Activated naive CD8-positive, alpha-beta T cell treated with anti-CD3 and anti-CD28 coated beads, Interleukin-2, amount 50 U/mL, for 24 hours (primary cell): ENCODE measurements around the gene CFAP99.
A peak's percentile ranks its signal among the peaks of the same experiment; 100 is the strongest.

Source experiments
- ATAC-seq: fragments of 150-1000 bp; cut with Tn5 transposase; one replicate; pipeline ENCODE4 v1.10.0; 2021
- DNase-seq: peaks from one replicate; pipeline ENCODE4 v3.0.0; 2021
- H3K27ac Mint-ChIP-seq: one replicate; pipeline ENCODE4 v1.8.0; 2021; ENCODE audit warnings: mild to moderate bottlenecking, mixed read lengths
- H3K27me3 Mint-ChIP-seq: one replicate; pipeline ENCODE4 v1.8.0; 2021; ENCODE audit warnings: mixed read lengths
- H3K36me3 Mint-ChIP-seq: one replicate; pipeline ENCODE4 v1.8.0; 2021; ENCODE audit warnings: low read depth, mixed read lengths
- H3K4me1 Mint-ChIP-seq: one replicate; pipeline ENCODE4 v1.8.0; 2021; ENCODE audit warnings: mixed read lengths
- H3K4me3 Mint-ChIP-seq: one replicate; pipeline ENCODE4 v1.8.0; 2021; ENCODE audit warnings: mild to moderate bottlenecking, moderate library complexity, mixed read lengths
- H3K9me3 Mint-ChIP-seq: one replicate; pipeline ENCODE4 v1.8.0; 2021; ENCODE audit warnings: mixed read lengths

Gene CFAP99

DNA sequence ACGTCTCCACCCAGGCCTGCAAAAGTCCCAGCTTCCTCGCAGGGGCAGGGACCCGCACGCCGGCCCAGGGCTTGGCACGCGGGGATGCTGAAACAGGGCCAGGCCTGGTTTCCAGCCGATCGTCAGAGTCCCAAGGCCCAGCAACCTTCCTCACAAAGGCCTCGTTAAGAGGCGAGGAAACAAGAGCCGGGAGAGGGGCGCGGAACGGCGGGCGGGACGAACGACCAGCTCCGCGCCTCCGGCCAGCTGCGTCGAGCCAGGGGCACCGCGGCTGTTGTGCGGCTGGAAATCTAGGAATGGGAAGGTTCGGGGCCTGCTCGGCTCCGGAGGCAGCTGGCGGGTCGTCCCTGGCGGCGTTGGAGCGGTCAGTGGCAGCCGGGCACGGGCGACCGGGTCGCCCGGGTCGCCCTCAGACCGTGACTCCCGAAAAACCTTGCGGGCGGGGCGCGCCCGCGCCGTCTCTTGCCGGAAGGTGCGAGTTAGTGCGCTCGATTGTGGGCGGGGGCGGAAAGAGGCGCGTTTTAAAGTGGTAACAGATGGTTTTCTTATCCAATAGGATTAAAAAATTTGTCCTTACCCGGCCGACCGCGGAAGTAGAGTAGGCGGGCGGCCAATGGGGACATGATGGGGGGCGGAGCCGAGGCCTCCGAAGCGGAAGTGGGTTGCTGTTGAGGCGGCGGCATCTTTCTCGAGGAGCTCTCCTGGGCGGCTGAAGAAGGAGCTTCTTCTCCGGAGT, 49.9 kb downstream of the CFAP99 start, which contains the start of gene RNF4:
Gene RNF4 (plus strand): TSS at position 651 of the 736 bp plus-strand sequence. CDS start 21,388 bp downstream, outside the sequence.
- Mint-ChIP-seq H3K27ac (peak within 1 kb of the TSS; percentile 94), H3K4me1 (peaks cover 56% of the 10 kb centered on the region), H3K36me3 (peaks cover 40% of the 10 kb centered on the region), H3K27me3 (no peaks in the 10 kb centered on the region), H3K4me3 (peak within 1 kb of the TSS; percentile 96), H3K9me3 (no peaks in the 10 kb centered on the region)
- ATAC-seq (peak; percentile 84), DNase-seq (peak; percentile 94)

GRCh38 chr4:2469192-2469984, 50.6 kb downstream of the CFAP99 start:
- Mint-ChIP-seq H3K9me3 (no peaks in the 10 kb centered on the region), H3K4me3 (peak overlapping the region; percentile 96), H3K27me3 (no peaks in the 10 kb centered on the region), H3K27ac (peak overlapping the region; percentile 94), H3K36me3 (peaks cover 45% of the 10 kb centered on the region), H3K4me1 (peaks cover 63% of the 10 kb centered on the region)
- DNase-seq (peak; percentile 81), ATAC-seq (peak; percentile 70)

- peaks cover 74% of the 10 kb centered on the region for H3K4me1 Mint-ChIP-seq
- DNase-seq (no peak), ATAC-seq (no peak)
- no peaks in the 10 kb centered on the region for H3K27me3 Mint-ChIP-seq
- peak overlapping the region; percentile 94 for H3K27ac Mint-ChIP-seq
- H3K36me3 Mint-ChIP-seq, result peaks cover 58% of the 10 kb centered on the region
- peak overlapping the region; percentile 96 for H3K4me3 Mint-ChIP-seq
- H3K9me3 Mint-ChIP-seq, result no peaks in the 10 kb centered on the region
These were observed 52.0 kb downstream of the CFAP99 start for GRCh38 chr4:2470791-2471190.

- H3K27me3 Mint-ChIP-seq, result no peaks in the 10 kb centered on the region
- peak overlapping the region; percentile 94 for H3K27ac Mint-ChIP-seq
- ATAC-seq (no peak), DNase-seq (no peak)
- H3K4me1 Mint-ChIP-seq, result peaks cover 80% of the 10 kb centered on the region
- no peaks in the 10 kb centered on the region for H3K9me3 Mint-ChIP-seq
- peaks cover 70% of the 10 kb centered on the region for H3K36me3 Mint-ChIP-seq
- no peak overlapping the region for H3K4me3 Mint-ChIP-seq
These were observed 53.4 kb downstream of the CFAP99 start for GRCh38 chr4:2472187-2472586.

DNA sequence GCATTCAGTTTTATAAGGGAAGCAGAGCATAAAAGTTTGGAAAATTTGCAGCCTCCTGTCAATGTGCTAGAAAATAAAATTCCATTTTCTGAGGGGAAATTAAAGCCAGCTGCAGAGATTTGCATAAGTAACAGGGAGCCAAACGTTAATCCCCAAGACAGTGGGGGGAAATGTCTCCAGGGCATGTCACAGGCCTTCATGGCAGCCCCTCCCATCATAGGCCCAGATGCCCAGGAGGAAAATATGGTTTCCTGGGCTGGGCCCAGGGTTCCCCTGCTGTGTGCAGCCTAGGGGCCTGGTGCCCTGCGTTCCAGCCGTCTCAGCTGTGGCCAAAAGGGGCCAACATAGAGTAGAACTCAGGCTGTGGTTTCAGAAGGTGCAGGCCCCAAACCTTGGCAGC, 59.5 kb downstream of the CFAP99 start:
- ATAC-seq (no peak), DNase-seq (no peak)
- H3K9me3 Mint-ChIP-seq, result no peaks in the 10 kb centered on the region
- H3K36me3 Mint-ChIP-seq, result peaks cover 60% of the 10 kb centered on the region
- no peaks in the 10 kb centered on the region for H3K27me3 Mint-ChIP-seq
- H3K4me3 Mint-ChIP-seq, result peak overlapping the region; percentile 11
- H3K4me1 Mint-ChIP-seq, result peaks cover 93% of the 10 kb centered on the region
- peak overlapping the region; percentile 60 for H3K27ac Mint-ChIP-seq

DNA sequence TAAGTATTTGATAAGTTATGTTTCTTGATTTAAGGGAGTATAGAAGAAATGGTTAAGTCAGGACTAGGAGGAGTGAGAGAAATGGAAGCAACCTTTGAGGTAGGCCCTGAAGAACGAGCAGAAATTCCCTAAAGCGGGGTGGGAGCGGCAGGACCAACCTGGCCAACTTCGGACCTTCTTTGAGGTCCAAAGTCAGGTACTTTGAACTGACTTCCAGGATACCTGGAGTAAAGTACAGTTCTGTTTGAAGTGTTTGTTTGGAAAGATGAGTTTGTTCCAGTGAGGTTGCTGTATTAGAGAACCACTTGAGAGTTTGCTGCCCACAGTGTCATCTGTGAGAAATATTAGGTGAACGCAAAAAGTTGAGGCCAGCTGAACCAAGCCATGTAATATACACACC, 61.9 kb downstream of the CFAP99 start:
- H3K36me3 Mint-ChIP-seq, result peaks cover 43% of the 10 kb centered on the region
- peak overlapping the region; percentile 52 for H3K27ac Mint-ChIP-seq
- no peaks in the 10 kb centered on the region for H3K27me3 Mint-ChIP-seq
- H3K4me3 Mint-ChIP-seq, result no peak overlapping the region
- DNase-seq (no peak), ATAC-seq (no peak)
- H3K9me3 Mint-ChIP-seq, result no peaks in the 10 kb centered on the region
- peaks cover 93% of the 10 kb centered on the region for H3K4me1 Mint-ChIP-seq

DNA sequence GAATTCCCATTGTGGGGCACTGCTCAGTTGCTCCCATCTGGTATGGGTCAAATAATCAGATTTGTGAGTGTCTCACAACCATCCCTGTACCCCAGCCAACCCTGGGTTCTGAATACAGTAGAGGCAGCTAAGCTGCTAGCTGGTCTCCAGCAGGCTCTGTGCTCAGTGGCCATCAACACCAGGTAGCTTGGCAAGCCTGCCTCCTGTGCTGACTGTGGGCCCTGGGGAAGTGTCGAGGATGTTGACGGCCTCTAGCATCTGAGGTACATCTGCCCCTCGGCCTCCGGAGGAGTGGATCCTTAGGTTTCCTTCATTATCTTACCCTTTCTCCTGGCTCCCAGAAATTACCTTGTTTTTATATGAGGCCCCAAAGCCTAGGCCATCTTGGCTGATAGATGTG, 63.4 kb downstream of the CFAP99 start:
- H3K4me3 Mint-ChIP-seq, result no peak overlapping the region
- peak overlapping the region; percentile 80 for H3K27ac Mint-ChIP-seq
- peaks cover 95% of the 10 kb centered on the region for H3K4me1 Mint-ChIP-seq

DNA sequence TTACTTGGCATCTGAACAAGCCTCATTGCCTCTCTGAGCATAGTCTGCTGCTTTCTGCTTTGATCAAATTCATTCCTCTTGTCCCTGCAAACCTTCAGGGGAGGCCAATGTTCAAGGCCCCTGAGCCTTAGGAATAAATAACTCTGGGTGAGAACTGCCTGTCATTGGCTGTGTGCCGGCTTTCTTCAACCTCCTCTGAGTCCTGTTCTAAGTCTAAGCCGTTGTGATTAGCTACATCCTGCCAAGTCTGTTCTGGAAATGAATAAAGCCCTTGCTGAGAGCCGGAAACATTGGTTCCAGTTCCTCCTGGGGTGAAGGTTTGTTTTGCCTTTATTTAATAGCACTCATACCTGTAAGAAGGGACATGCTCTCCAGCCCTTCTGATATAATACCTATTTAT, 63.9 kb downstream of the CFAP99 start:
- Mint-ChIP-seq H3K9me3 (no peaks in the 10 kb centered on the region), H3K27me3 (no peaks in the 10 kb centered on the region), H3K36me3 (peaks cover 25% of the 10 kb centered on the region), H3K4me1 (peaks cover 95% of the 10 kb centered on the region), H3K27ac (peak overlapping the region; percentile 80), H3K4me3 (no peak overlapping the region)
- DNase-seq, result no peak
- no peak for ATAC-seq

More for the DNA sequence above, 63.4 kb downstream of the CFAP99 start:
- Mint-ChIP-seq H3K9me3 (no peaks in the 10 kb centered on the region), H3K27me3 (no peaks in the 10 kb centered on the region), H3K36me3 (peaks cover 29% of the 10 kb centered on the region)
- no peak for ATAC-seq
- no peak for DNase-seq

GRCh38 chr4:2483237-2483636, 64.5 kb downstream of the CFAP99 start:
- H3K27ac Mint-ChIP-seq, result peak overlapping the region; percentile 39

DNA sequence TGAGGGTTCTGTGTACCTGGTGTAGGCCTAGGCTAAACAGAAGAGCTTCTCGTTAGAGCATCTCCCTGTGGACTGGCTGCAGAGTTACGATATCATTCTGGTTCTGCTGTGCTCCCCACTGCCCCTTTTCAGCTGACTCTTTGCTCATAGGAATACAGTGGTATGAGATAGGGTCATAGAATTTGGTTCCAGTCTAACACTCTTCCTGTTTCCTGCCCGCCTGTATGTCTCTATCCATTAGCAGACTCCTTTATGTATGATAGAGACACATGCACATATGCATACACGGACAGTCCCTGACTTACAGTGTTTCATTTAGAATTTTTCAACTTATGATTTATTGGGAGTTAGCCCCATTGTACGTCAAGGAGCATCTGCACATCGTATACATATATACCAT, 65.4 kb downstream of the CFAP99 start:
- ATAC-seq, result no peak
- Mint-ChIP-seq H3K9me3 (no peaks in the 10 kb centered on the region), H3K4me3 (peak overlapping the region; percentile 36), H3K4me1 (peaks cover 89% of the 10 kb centered on the region), H3K27me3 (no peaks in the 10 kb centered on the region), H3K36me3 (peaks cover 23% of the 10 kb centered on the region), H3K27ac (peak overlapping the region; percentile 19)
- DNase-seq, result no peak

More at GRCh38 chr4:2483237-2483636, 64.5 kb downstream of the CFAP99 start:
- DNase-seq, result no peak
- H3K4me3 Mint-ChIP-seq, result no peak overlapping the region
- H3K9me3 Mint-ChIP-seq, result no peaks in the 10 kb centered on the region
- no peak for ATAC-seq
- H3K4me1 Mint-ChIP-seq, result peaks cover 95% of the 10 kb centered on the region
- peaks cover 21% of the 10 kb centered on the region for H3K36me3 Mint-ChIP-seq
- H3K27me3 Mint-ChIP-seq, result no peaks in the 10 kb centered on the region

- H3K27ac Mint-ChIP-seq, result peak overlapping the region; percentile 83
- H3K4me3 Mint-ChIP-seq, result peak overlapping the region; percentile 51
- H3K27me3 Mint-ChIP-seq, result no peaks in the 10 kb centered on the region
- peaks cover 87% of the 10 kb centered on the region for H3K4me1 Mint-ChIP-seq
- DNase-seq (peak; percentile 62), ATAC-seq (peak; percentile 71)
- H3K9me3 Mint-ChIP-seq, result no peaks in the 10 kb centered on the region
- peaks cover 22% of the 10 kb centered on the region for H3K36me3 Mint-ChIP-seq
These were observed 66.2 kb downstream of the CFAP99 start for GRCh38 chr4:2484993-2485392.

DNA sequence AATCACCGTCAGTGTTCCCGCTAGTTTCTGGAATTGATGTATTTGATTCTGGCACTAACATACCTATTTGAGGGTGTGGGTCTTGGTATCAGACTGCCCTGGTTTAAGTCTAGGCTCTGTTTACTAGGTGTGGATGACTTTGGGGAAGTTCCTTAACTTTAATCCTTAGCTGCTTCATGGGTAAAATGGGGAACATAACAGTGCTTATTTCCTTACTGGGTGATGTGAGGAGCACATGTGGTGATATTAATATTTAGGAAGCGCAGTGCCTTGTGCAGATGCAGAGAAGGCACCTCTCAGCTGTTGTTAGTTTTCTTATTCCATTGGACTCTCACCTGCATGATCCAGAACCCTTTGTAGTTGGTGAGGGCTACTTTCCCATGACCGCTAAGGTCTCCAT, 67.2 kb downstream of the CFAP99 start:
- Mint-ChIP-seq H3K4me3 (peak overlapping the region; percentile 51), H3K9me3 (no peaks in the 10 kb centered on the region), H3K27me3 (no peaks in the 10 kb centered on the region), H3K27ac (peak overlapping the region; percentile 53), H3K36me3 (peaks cover 29% of the 10 kb centered on the region), H3K4me1 (peaks cover 87% of the 10 kb centered on the region)
- DNase-seq (no peak), ATAC-seq (no peak)

- no peak for ATAC-seq
- H3K27me3 Mint-ChIP-seq, result no peaks in the 10 kb centered on the region
- H3K9me3 Mint-ChIP-seq, result no peaks in the 10 kb centered on the region
- H3K4me3 Mint-ChIP-seq, result no peak overlapping the region
- peaks cover 27% of the 10 kb centered on the region for H3K36me3 Mint-ChIP-seq
- peak overlapping the region; percentile 53 for H3K27ac Mint-ChIP-seq
- no peak for DNase-seq
- peaks cover 76% of the 10 kb centered on the region for H3K4me1 Mint-ChIP-seq
These were observed 68.2 kb downstream of the CFAP99 start for GRCh38 chr4:2486981-2487380.

DNA sequence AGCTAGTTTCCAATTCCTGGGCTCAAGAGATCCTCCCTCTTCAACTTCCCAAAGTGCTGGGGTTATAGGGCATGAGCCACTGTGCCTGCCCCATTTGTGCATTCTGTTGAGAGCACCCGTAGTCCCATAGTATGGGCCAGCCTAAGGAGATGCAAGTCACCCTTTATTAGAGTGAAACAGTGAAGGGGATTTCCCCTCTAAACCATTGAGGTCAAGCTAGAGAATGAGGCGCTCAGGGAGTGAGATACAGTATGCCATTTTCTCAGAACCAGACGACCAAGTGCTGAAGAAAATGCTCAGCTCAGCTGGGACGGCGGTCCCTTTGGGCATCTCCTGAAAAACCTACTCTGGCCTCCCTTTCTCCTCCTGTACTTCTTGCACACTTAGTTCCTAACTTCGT, 68.9 kb downstream of the CFAP99 start:
- DNase-seq, result no peak
- no peak overlapping the region for H3K4me3 Mint-ChIP-seq
- H3K27me3 Mint-ChIP-seq, result no peaks in the 10 kb centered on the region
- no peak overlapping the region for H3K27ac Mint-ChIP-seq
- H3K36me3 Mint-ChIP-seq, result peaks cover 32% of the 10 kb centered on the region
- H3K9me3 Mint-ChIP-seq, result no peaks in the 10 kb centered on the region
- peak; percentile 80 for ATAC-seq
- peaks cover 70% of the 10 kb centered on the region for H3K4me1 Mint-ChIP-seq
